Measurements from ENCODE around the gene ATP6V0E2. TPM values are rescaled to one million over a fixed set of nuclear protein-coding genes. Genes with fewer than 3 reads are reported as not detected.

The ATP6V0E2 gene
- total and polyA plus RNA-seq, 2 donors from 2014 or later = 19.8 to 138 TPM

DNA sequence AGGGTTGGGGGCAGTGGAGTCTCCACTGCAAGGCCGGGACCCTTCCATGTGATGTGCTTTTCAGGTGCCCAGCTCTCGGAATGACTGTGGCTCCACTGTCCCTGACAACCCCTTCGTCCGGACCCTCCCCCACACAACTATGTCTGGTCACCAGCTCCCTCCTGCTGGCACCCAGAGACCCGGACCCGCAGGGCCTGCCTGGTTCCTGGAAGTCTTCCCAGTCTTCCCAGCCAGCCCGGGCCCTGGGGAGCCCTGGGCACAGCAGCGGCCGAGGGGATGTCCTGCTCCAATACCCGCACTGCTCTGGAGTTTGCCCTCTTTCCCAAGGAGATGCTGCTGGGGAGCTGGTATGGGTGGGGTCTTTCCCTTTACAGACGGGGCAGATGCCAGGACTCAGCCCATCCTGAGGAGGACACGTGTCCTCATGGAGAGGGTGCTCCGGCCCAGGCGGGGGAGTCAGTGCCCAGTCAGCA, 5.5 kb downstream of the ATP6V0E2 start:
- DNase-seq (peak in 3 of 5 donors; percentile 7 to 69 (median 34)), FAIRE-seq (no peak)
- H3K27me3 ChIP-seq (ENCODE audit: control insufficient read depth, insufficient read depth, low read length) = no peaks in the 10 kb centered on the region
- H3K27ac ChIP-seq (ENCODE audit: low read depth in 2 of 2, low read length in 2 of 2) = no peak overlapping the region
- no peak overlapping the region for H3K4me3 ChIP-seq (ENCODE audit: low read length in 3 of 3)
- no peaks in the 10 kb centered on the region for H3K36me3 ChIP-seq (ENCODE audit: control insufficient read depth in 2 of 3, insufficient read depth in 3 of 3, low read length in 3 of 3)
- H3K9me3 ChIP-seq (ENCODE audit: control insufficient read depth in 2 of 3, insufficient read depth in 1 of 3, low read length in 3 of 3) = no peaks in the 10 kb centered on the region
- TF ChIP-seq, protein P1, sequence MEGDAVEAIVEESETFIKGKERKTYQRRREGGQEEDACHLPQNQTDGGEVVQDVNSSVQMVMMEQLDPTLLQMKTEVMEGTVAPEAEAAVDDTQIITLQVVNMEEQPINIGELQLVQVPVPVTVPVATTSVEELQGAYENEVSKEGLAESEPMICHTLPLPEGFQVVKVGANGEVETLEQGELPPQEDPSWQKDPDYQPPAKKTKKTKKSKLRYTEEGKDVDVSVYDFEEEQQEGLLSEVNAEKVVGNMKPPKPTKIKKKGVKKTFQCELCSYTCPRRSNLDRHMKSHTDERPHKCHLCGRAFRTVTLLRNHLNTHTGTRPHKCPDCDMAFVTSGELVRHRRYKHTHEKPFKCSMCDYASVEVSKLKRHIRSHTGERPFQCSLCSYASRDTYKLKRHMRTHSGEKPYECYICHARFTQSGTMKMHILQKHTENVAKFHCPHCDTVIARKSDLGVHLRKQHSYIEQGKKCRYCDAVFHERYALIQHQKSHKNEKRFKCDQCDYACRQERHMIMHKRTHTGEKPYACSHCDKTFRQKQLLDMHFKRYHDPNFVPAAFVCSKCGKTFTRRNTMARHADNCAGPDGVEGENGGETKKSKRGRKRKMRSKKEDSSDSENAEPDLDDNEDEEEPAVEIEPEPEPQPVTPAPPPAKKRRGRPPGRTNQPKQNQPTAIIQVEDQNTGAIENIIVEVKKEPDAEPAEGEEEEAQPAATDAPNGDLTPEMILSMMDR (IDR thresholded peaks at IDR 0.05; ENCODE audit: borderline replicate concordance, extremely low read depth, insufficient read depth) = no peak
- no peak overlapping the region for H3K9ac ChIP-seq (ENCODE audit: low read length in 3 of 3)
- intact Hi-C loops (cut with DNase I) = no loop called here
- H3K4me1 ChIP-seq (ENCODE audit: control insufficient read depth in 2 of 3, insufficient read depth in 2 of 3, low read depth in 1 of 3, low read length in 3 of 3) = peaks cover 0 to 16% (median 5%) of the 10 kb centered on the region in 3 donors

DNA sequence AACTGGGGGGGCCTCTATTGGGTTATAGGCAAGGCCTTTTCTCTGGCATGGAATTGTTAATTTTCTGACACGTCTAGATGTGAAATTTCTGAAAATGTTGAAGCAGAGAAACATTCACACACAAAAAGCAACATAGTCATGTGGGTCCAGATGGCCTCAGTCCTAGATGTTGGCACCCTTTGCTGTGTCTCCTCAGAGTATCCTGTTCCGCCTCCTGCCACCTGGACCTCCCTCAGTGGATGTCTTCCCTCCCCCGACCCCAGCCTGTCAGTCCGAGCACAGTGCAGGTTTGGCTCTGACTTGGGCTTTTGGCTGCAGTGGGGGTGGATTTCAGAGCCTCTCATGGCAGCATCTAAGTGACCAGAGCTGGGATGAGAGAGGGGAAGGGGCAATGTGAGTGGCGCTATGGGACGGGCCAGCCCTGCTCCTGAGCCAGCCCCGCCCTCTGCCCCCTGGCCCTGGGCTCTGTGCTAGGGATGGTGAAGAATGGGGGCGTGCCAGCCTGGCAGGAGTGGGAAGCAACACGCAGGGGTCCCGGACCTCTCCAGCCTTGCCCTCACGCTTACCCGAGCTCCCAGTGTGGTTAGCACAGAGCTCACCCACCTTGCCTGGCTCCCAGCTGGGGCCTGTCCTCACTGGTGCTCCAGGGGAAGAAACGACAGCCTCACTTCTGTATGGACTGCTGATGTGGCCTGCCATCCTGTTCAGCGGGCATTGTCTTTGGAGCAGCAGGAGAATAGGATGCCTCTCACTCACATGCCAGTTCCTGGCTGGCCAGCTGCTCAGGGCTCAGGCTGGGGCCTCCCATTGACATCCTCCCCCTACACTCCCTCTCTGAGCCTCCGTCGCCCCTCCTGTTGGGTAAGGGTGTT, 6.2 kb downstream of the ATP6V0E2 start:
- intact Hi-C loops (cut with DNase I) = no loop called here
- no peak for FAIRE-seq
- Histone ChIP-seq H3K9me3 (ENCODE audit: control insufficient read depth in 2 of 3, insufficient read depth in 1 of 3, low read length in 3 of 3) (no peaks in the 10 kb centered on the region), H3K4me3 (ENCODE audit: low read length in 3 of 3) (no peak overlapping the region), H3K9ac (ENCODE audit: low read length in 3 of 3) (no peak overlapping the region), H3K36me3 (ENCODE audit: control insufficient read depth in 2 of 3, insufficient read depth in 3 of 3, low read length in 3 of 3) (no peaks in the 10 kb centered on the region), H3K27ac (ENCODE audit: low read depth in 2 of 2, low read length in 2 of 2) (no peak overlapping the region), H3K27me3 (ENCODE audit: control insufficient read depth, insufficient read depth, low read length) (no peaks in the 10 kb centered on the region), H3K4me1 (ENCODE audit: control insufficient read depth in 2 of 3, insufficient read depth in 2 of 3, low read depth in 1 of 3, low read length in 3 of 3) (peaks cover 0 to 14% (median 2%) of the 10 kb centered on the region in 3 donors)
- TF ChIP-seq, protein P1 (IDR thresholded peaks at IDR 0.05; ENCODE audit: borderline replicate concordance, extremely low read depth, insufficient read depth) = no peak
- DNase-seq = peak in 1 of 5 donors; percentile 35

DNA sequence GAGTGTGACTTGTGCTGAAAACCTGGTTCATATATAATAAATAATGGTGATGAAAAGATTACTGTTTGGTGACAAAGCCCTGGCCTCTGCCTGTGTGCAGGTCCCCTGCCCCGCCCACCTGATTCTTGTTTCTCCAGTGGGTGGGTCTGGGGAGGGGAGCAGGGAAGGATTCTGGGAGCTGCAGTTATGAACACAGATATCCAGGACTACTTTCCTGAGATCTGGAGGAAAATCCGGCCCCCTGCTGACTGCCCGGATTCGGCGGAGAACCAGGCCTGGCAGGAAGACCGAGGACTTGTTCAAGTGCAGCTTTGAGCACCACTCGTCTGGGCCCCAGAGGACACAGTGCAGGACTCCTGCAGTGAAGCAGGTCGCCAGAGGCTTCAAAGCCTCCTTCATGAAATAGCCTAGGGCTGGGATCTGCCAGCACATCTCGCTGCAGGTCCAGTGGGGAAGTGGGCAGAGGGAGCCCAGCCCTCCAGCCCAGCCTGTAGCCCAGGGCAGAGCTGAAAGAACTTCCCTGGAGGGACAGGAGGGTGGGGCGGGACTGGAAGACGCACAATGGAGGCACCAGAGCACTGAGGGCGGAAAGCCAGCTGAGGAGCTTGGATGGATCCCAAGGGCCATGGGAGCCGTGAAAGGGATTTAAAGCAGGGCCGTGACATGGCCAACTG, 7.0 kb downstream of the ATP6V0E2 start:
- Histone ChIP-seq H3K36me3 (ENCODE audit: control insufficient read depth in 2 of 3, insufficient read depth in 3 of 3, low read length in 3 of 3) (no peaks in the 10 kb centered on the region), H3K4me1 (ENCODE audit: control insufficient read depth in 2 of 3, insufficient read depth in 2 of 3, low read depth in 1 of 3, low read length in 3 of 3) (peaks cover 0 to 8% (median 0%) of the 10 kb centered on the region in 3 donors), H3K9ac (ENCODE audit: low read length in 3 of 3) (no peak overlapping the region), H3K27me3 (ENCODE audit: control insufficient read depth, insufficient read depth, low read length) (no peaks in the 10 kb centered on the region), H3K4me3 (ENCODE audit: low read length in 3 of 3) (no peak overlapping the region), H3K27ac (ENCODE audit: low read depth in 2 of 2, low read length in 2 of 2) (no peak overlapping the region), H3K9me3 (ENCODE audit: control insufficient read depth in 2 of 3, insufficient read depth in 1 of 3, low read length in 3 of 3) (no peaks in the 10 kb centered on the region)
- TF ChIP-seq, protein P1 (IDR thresholded peaks at IDR 0.05; ENCODE audit: borderline replicate concordance, extremely low read depth, insufficient read depth) = no peak
- FAIRE-seq (no peak), DNase-seq (peak in 2 of 5 donors; percentile 9 to 34)
- intact Hi-C loops (cut with DNase I) = no loop called here

Measured in kidney (tissue), 14 donors.